Measurements from ENCODE around the gene NRXN2. TPM values are rescaled to one million over a fixed set of nuclear protein-coding genes. Genes with fewer than 3 reads are reported as not detected.

NRXN2 gene
- total and polyA plus RNA-seq, 11 donors: 0.42 to 5.5 (median 0.92) TPM; not detected in 1

DNA sequence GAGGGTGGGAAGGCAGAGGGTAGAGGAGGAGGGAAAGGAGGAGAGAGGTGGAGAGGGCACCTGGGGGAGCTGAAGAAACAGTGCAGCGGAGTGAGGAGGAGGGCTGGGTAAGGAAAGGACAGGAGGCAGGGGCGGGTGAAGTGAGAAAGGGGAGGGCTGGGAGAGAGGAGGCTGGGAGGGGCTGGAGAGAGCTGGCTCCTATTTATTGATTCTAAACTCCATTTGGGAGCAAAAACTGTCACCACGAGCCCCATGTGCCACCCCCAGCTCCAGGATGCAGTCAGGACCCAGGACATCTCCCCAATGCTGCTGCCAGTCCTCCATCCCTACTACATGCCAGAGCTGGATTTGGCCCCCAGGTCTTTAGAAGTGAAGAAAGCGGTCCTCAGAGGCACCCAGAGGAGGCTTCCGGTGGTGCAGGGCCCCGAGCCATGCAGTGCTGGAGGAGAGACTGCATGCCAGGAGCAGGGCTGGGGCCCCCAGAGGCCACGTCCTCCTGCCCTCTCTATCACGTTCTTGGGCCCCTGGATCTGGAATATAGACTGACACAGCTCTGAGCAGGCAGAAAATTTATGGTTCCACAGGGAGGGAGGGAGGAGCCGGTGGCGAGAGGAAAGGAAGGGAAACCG is 78.2 kb downstream of the NRXN2 start:
- Histone ChIP-seq H3K36me3 (no peaks in the 10 kb centered on the region), H3K27me3 (peaks cover 12 to 56% (median 30%) of the 10 kb centered on the region in 9 donors), H3K27ac (no peak overlapping the region), H3K9me3 (no peaks in the 10 kb centered on the region), H3K4me3 (no peak overlapping the region), H3K4me1 (peaks cover 0 to 18% (median 0%) of the 10 kb centered on the region in 12 donors)
- no peak for ATAC-seq
- intact Hi-C loops (cut with DNase I): no loop called here
- no peak for DNase-seq
- 29 to 45% (median 40%) methylated on average over 10 to 11 of the region's 11 CpGs for WGBS, 4 donors
- no peak for TF ChIP-seq POLR2A (IDR thresholded peaks at IDR 0.05)
- TF ChIP-seq, protein P1, sequence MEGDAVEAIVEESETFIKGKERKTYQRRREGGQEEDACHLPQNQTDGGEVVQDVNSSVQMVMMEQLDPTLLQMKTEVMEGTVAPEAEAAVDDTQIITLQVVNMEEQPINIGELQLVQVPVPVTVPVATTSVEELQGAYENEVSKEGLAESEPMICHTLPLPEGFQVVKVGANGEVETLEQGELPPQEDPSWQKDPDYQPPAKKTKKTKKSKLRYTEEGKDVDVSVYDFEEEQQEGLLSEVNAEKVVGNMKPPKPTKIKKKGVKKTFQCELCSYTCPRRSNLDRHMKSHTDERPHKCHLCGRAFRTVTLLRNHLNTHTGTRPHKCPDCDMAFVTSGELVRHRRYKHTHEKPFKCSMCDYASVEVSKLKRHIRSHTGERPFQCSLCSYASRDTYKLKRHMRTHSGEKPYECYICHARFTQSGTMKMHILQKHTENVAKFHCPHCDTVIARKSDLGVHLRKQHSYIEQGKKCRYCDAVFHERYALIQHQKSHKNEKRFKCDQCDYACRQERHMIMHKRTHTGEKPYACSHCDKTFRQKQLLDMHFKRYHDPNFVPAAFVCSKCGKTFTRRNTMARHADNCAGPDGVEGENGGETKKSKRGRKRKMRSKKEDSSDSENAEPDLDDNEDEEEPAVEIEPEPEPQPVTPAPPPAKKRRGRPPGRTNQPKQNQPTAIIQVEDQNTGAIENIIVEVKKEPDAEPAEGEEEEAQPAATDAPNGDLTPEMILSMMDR (IDR thresholded peaks at IDR 0.05): peak in 1 of 12 donors; percentile 6

DNA sequence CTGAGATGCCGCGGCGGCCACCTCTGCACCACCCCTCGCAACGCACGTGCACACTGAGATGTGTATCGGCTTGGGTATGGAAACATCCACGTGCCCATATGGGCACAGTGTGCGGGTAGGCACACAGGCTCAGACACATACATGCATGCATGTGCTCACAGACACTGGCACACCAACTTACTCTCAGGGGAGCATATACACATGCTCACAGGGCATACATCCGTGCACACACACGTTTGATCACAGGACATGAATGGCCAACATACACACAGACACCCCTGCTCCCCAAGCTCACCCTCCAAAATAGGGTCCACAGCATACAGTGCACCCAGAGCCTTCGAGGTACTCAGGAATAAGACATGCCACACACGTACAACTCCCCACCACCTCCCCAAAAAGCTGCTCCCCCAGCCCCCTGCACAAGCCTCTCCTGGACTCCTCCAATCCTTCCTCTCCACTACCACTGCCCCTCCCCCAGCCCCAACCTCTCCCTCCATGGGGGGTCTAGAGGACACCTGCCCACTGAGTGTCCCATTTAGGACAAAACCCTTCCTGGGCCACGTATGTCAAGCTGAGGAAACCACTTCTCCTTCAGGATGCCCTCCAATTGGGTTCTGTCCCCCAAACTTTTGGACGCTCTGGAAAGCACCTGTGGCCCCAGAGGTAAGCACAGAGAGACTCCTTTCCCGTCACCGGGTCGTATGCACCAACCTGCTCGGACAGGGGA is 78.9 kb downstream of the NRXN2 start:
- Histone ChIP-seq H3K27ac (no peak overlapping the region), H3K9me3 (no peaks in the 10 kb centered on the region), H3K4me1 (peaks cover 0 to 18% (median 0%) of the 10 kb centered on the region in 12 donors), H3K27me3 (peaks cover 12 to 63% (median 30%) of the 10 kb centered on the region in 9 donors), H3K36me3 (no peaks in the 10 kb centered on the region), H3K4me3 (peak overlapping the region in 6 of 12 donors; percentile 32 to 51 (median 42))
- DNase-seq (no peak), ATAC-seq (no peak)
- 12 to 25% (median 18%) methylated on average over 11 to 19 of the region's 19 CpGs for WGBS, 4 donors
- TF ChIP-seq, protein P1 (IDR thresholded peaks at IDR 0.05): no peak
- TF ChIP-seq POLR2A (IDR thresholded peaks at IDR 0.05): no peak
- intact Hi-C loops (cut with DNase I): no loop called here

- no peak for TF ChIP-seq POLR2A (IDR thresholded peaks at IDR 0.05)
- TF ChIP-seq, protein P1 (IDR thresholded peaks at IDR 0.05): no peak
- Histone ChIP-seq H3K9me3 (no peaks in the 10 kb centered on the region), H3K4me1 (peaks cover 0 to 18% (median 0%) of the 10 kb centered on the region in 12 donors), H3K27me3 (peaks cover 12 to 68% (median 30%) of the 10 kb centered on the region in 9 donors), H3K4me3 (peak overlapping the region in 10 of 12 donors; percentile 10 to 52 (median 40)), H3K27ac (peak overlapping the region in 1 of 12 donors; percentile 70), H3K36me3 (no peaks in the 10 kb centered on the region)
- WGBS, 4 donors: 1 to 2% (median 2%) methylated on average over 35 to 50 of the region's 53 CpGs
- DNase-seq (no peak), ATAC-seq (peak in 3 of 4 donors; percentile 10 to 41 (median 40))
- intact Hi-C loops (cut with DNase I): no loop called here
These were observed 79.6 kb downstream of the NRXN2 start for GRCh38 chr11:64643256-64643881.

GRCh38 chr11:64642871-64643255 is 80.1 kb downstream of the NRXN2 start:
- WGBS, 4 donors: 1 to 2% (median 2%) methylated on average over 28 to 36 of the region's 36 CpGs
- intact Hi-C loops (cut with DNase I): no loop called here
- Histone ChIP-seq H3K36me3 (no peaks in the 10 kb centered on the region), H3K27ac (peak overlapping the region in 1 of 12 donors; percentile 70), H3K27me3 (peaks cover 12 to 73% (median 30%) of the 10 kb centered on the region in 9 donors), H3K4me1 (peaks cover 0 to 22% (median 0%) of the 10 kb centered on the region in 12 donors), H3K9me3 (no peaks in the 10 kb centered on the region), H3K4me3 (peak overlapping the region in 10 of 12 donors; percentile 10 to 52 (median 40))
- ATAC-seq (no peak), DNase-seq (no peak)
- TF ChIP-seq POLR2A (IDR thresholded peaks at IDR 0.05): no peak
- TF ChIP-seq, protein P1 (IDR thresholded peaks at IDR 0.05): no peak

Data from heart left ventricle (tissue), 16 donors.